ENCODE results near the gene C21orf91. TPM values are rescaled to one million over a fixed set of nuclear protein-coding genes. Genes with fewer than 3 reads are reported as not detected.

The C21orf91 gene
- total RNA-seq, 1 experiment from 2014 or later: 22.1 TPM

- Mint-ChIP-seq H3K9me3 (ENCODE audit: unreplicated experiment) (no peaks in the 10 kb centered on the region), H3K4me3 (ENCODE audit: unreplicated experiment) (no peak overlapping the region), H3K36me3 (ENCODE audit: insufficient read depth, unreplicated experiment) (peaks cover 34% of the 10 kb centered on the region), H3K4me1 (ENCODE audit: insufficient read depth, unreplicated experiment) (no peaks in the 10 kb centered on the region), H3K27me3 (ENCODE audit: insufficient read depth, unreplicated experiment) (no peaks in the 10 kb centered on the region), H3K27ac (ENCODE audit: low read depth, unreplicated experiment) (no peak overlapping the region)
- CTCF ChIA-PET: no interaction called here
- POLR2A ChIA-PET: interaction anchor here (1.1 kb wide), 1 partner anchor 29 kb away, joined by 4 read pairs; no protein-coding TSS in a partner anchor
- no peak for TF ChIP-seq CTCF (IDR thresholded peaks at IDR 0.05; ENCODE audit: unreplicated experiment)
- intact Hi-C loops (cut with micrococcal nuclease): no loop called here
- no peak for DNase-seq (ENCODE audit: unreplicated experiment)
- BruUV-seq (replicated peaks): no TSS peak
These were observed 29.5 kb downstream of the C21orf91 start for GRCh38 chr21:17789656-17790055.

- no peak for TF ChIP-seq CTCF (IDR thresholded peaks at IDR 0.05; ENCODE audit: unreplicated experiment)
- Mint-ChIP-seq H3K36me3 (ENCODE audit: insufficient read depth, unreplicated experiment) (peaks cover 37% of the 10 kb centered on the region), H3K27me3 (ENCODE audit: insufficient read depth, unreplicated experiment) (no peaks in the 10 kb centered on the region), H3K4me1 (ENCODE audit: insufficient read depth, unreplicated experiment) (no peaks in the 10 kb centered on the region), H3K9me3 (ENCODE audit: unreplicated experiment) (no peaks in the 10 kb centered on the region), H3K27ac (ENCODE audit: low read depth, unreplicated experiment) (no peak overlapping the region), H3K4me3 (ENCODE audit: unreplicated experiment) (no peak overlapping the region)
- intact Hi-C loops (cut with micrococcal nuclease): no loop called here
- no peak for DNase-seq (ENCODE audit: unreplicated experiment)
- POLR2A ChIA-PET: no interaction called here
- CTCF ChIA-PET: no interaction called here
- BruUV-seq (replicated peaks): no TSS peak
These were observed 30.1 kb downstream of the C21orf91 start for GRCh38 chr21:17789069-17789468.

GRCh38 chr21:17786851-17787181 is 32.3 kb downstream of the C21orf91 start:
- no peak overlapping the region for H3K4me3 Mint-ChIP-seq (ENCODE audit: unreplicated experiment)
- DNase-seq (ENCODE audit: unreplicated experiment): no peak
- no peak for TF ChIP-seq CTCF (IDR thresholded peaks at IDR 0.05; ENCODE audit: unreplicated experiment)
- CTCF ChIA-PET: no interaction called here
- peaks cover 44% of the 10 kb centered on the region for H3K36me3 Mint-ChIP-seq (ENCODE audit: insufficient read depth, unreplicated experiment)
- H3K27ac Mint-ChIP-seq (ENCODE audit: low read depth, unreplicated experiment): no peak overlapping the region
- intact Hi-C loops (cut with micrococcal nuclease): no loop called here
- H3K4me1 Mint-ChIP-seq (ENCODE audit: insufficient read depth, unreplicated experiment): no peaks in the 10 kb centered on the region
- H3K9me3 Mint-ChIP-seq (ENCODE audit: unreplicated experiment): no peaks in the 10 kb centered on the region
- POLR2A ChIA-PET: interaction anchor here (1.0 kb wide), 2 partner anchors 16 to 18 kb away, joined by 3 read pairs; no protein-coding TSS in a partner anchor
- no peaks in the 10 kb centered on the region for H3K27me3 Mint-ChIP-seq (ENCODE audit: insufficient read depth, unreplicated experiment)
- no TSS peak for BruUV-seq (replicated peaks)

GRCh38 chr21:17786071-17786850 is 32.9 kb downstream of the C21orf91 start:
- Mint-ChIP-seq H3K4me3 (ENCODE audit: unreplicated experiment) (no peak overlapping the region), H3K9me3 (ENCODE audit: unreplicated experiment) (no peaks in the 10 kb centered on the region), H3K27ac (ENCODE audit: low read depth, unreplicated experiment) (no peak overlapping the region), H3K27me3 (ENCODE audit: insufficient read depth, unreplicated experiment) (no peaks in the 10 kb centered on the region), H3K4me1 (ENCODE audit: insufficient read depth, unreplicated experiment) (no peaks in the 10 kb centered on the region), H3K36me3 (ENCODE audit: insufficient read depth, unreplicated experiment) (peaks cover 43% of the 10 kb centered on the region)
- no peak for DNase-seq (ENCODE audit: unreplicated experiment)
- BruUV-seq (replicated peaks): no TSS peak
- ChIA-PET POLR2A (no interaction called here), CTCF (no interaction called here)
- no peak for TF ChIP-seq CTCF (IDR thresholded peaks at IDR 0.05; ENCODE audit: unreplicated experiment)
- intact Hi-C loops (cut with micrococcal nuclease): no loop called here
